Inflammatory macrophage treated with lipopolysaccharide for 1 hour (primary cell): ENCODE measurements around the gene RUNX2.

Experiments used
- DNase-seq, 2 donors: peaks; one replicate each; pipeline ENCODE4 v3.0.0-alpha.2; 2020 to 2022

Gene RUNX2

GRCh38 chr6:45415788-45416518 lies 87.8 kb downstream of the RUNX2 start:
- no peak for DNase-seq

- DNase-seq, result no peak
These were observed 88.6 kb downstream of the RUNX2 start for GRCh38 chr6:45416700-45417099.

- DNase-seq, result no peak
These were observed 89.3 kb downstream of the RUNX2 start for GRCh38 chr6:45417436-45417835.

GRCh38 chr6:45419571-45420082 lies 91.5 kb downstream of the RUNX2 start:
- peak; percentile 40 to 68 for DNase-seq

- peak in 1 of 2 donors; percentile 46 for DNase-seq
These were observed 92.2 kb downstream of the RUNX2 start for GRCh38 chr6:45420083-45420908.

GRCh38 chr6:45420909-45421708 lies 93.0 kb downstream of the RUNX2 start:
- no peak for DNase-seq

GRCh38 chr6:45421709-45422502 lies 93.8 kb downstream of the RUNX2 start:
- DNase-seq, result peak in 1 of 2 donors; percentile 32

- DNase-seq, result no peak
These were observed 94.5 kb downstream of the RUNX2 start for GRCh38 chr6:45422503-45423110.

- DNase-seq, result peak; percentile 46 to 57
These were observed 95.1 kb downstream of the RUNX2 start for GRCh38 chr6:45423111-45423823.

GRCh38 chr6:45423824-45424450 lies 95.8 kb downstream of the RUNX2 start:
- no peak for DNase-seq

- DNase-seq, result peak in 1 of 2 donors; percentile 30
These were observed 96.3 kb downstream of the RUNX2 start for GRCh38 chr6:45424451-45424861.

GRCh38 chr6:45426251-45426650 lies 98.1 kb downstream of the RUNX2 start:
- DNase-seq, result no peak

- DNase-seq, result peak; percentile 47 to 49
These were observed 99.6 kb downstream of the RUNX2 start for GRCh38 chr6:45427726-45428125.

- no peak for DNase-seq
These were observed 100.6 kb downstream of the RUNX2 start for GRCh38 chr6:45428727-45429126.

GRCh38 chr6:45430590-45431202 lies 102.6 kb downstream of the RUNX2 start:
- no peak for DNase-seq

- no peak for DNase-seq
These were observed 103.4 kb downstream of the RUNX2 start for GRCh38 chr6:45431317-45432065.

- DNase-seq, result no peak
These were observed 104.8 kb downstream of the RUNX2 start for GRCh38 chr6:45432977-45433376.

GRCh38 chr6:45433533-45434380 lies 105.6 kb downstream of the RUNX2 start:
- DNase-seq, result no peak
